Stimulated activated effector memory CD8-positive, alpha-beta T cell treated with anti-CD3 and anti-CD28 coated beads, Interleukin-12 subunit alpha, Interleukin-12 subunit beta, amount 100 ng/mL, for 72 hours (primary cell): ENCODE data around the gene ADGRA1.
"Not testable (repeated sequence)": the region's sequence is repeated elsewhere in the genome, so short reads cannot be mapped to it uniquely, and the experiment has no call there.

Experiments
- ATAC-seq: fragments of 150-1000 bp; cut with Tn5 transposase; 2 replicates; pipeline ENCODE4 v1.10.0; 2021
- DNase-seq, 2 donors: peaks; one replicate each; pipeline ENCODE4 v3.0.0; 2021 to 2022; ENCODE audit warnings: low spot score in 2 of 2
- H3K27ac Mint-ChIP-seq: one replicate; pipeline ENCODE4 v1.8.0; 2022; ENCODE audit warnings: mild to moderate bottlenecking, mixed read lengths
- H3K36me3 Mint-ChIP-seq: one replicate; pipeline ENCODE4 v1.8.0; 2022; ENCODE audit warnings: mild to moderate bottlenecking, mixed read lengths
- H3K4me1 Mint-ChIP-seq: one replicate; pipeline ENCODE4 v1.8.0; 2022; ENCODE audit warnings: mixed read lengths
- H3K4me3 Mint-ChIP-seq: one replicate; pipeline ENCODE4 v1.8.0; 2022; ENCODE audit warnings: mild to moderate bottlenecking, mixed read lengths
- H3K9me3 Mint-ChIP-seq: one replicate; pipeline ENCODE4 v1.8.0; 2022; ENCODE audit warnings: mixed read lengths

Gene ADGRA1

DNA sequence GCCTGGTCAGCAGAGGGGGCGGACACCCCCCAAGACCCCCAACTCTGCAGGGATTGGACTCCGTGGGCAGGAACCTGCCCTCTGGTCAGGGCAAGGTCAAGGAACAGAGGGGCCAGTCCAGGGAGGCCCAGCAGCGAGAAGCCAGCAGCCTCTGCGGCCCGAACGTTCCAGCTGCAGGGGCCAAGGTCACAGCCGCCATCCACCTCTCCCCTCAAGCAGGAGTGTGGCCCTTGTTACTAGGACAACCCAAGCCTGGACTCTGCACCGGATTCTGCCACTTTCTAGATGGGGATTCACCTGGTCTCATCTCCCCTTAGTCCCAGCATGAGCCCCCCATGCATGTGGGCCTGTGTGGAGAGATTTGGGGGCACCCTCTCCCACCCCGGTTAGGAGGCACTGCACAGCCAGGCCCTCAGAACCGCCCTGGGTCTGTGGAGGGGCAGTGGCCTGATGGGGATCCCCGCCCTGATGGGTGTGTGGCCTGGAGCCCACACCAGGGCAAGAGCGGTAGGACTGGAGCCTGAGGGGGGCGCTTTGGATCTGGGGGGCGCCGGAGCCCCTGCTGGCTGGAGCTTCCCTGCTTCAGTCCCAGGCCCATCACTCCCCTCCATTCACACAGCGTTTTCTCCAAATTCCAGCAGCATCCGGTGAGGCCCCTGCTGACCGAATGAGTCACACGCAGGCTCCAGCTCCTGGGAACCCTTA, 18.1 kb downstream of the ADGRA1 start:
- Mint-ChIP-seq H3K4me1 (peaks cover 4% of the 10 kb centered on the region), H3K27ac (no peak overlapping the region), H3K9me3 (peaks cover 10% of the 10 kb centered on the region), H3K36me3 (no peaks in the 10 kb centered on the region), H3K4me3 (no peak overlapping the region)
- DNase-seq (no peak), ATAC-seq (no peak)

DNA sequence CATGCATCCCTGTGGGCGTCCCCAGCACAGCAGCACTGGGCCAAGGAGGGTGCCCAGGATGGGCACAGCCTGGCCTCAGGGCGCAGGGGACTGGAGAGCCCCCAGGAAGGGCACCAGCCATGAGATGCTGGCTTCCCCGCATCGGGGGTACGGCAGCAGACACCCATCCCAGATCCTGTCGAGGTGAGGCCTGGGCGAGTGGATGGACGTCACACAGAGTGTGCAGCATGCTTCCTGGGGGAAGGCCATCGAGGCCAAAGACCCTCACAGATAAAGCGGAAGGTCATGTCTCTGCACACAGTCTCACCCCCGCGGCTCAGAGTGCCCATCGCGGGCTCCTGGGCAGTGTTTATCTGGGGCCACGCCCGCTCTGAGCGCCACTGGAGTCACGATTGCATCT, 18.8 kb downstream of the ADGRA1 start:
- ATAC-seq (no peak), DNase-seq (no peak)
- H3K9me3 Mint-ChIP-seq = peaks cover 10% of the 10 kb centered on the region
- H3K27ac Mint-ChIP-seq = no peak overlapping the region
- no peak overlapping the region for H3K4me3 Mint-ChIP-seq
- H3K4me1 Mint-ChIP-seq = no peaks in the 10 kb centered on the region
- H3K36me3 Mint-ChIP-seq = no peaks in the 10 kb centered on the region

- DNase-seq (no peak), ATAC-seq (no peak)
- no peak overlapping the region for H3K27ac Mint-ChIP-seq
- peaks cover 10% of the 10 kb centered on the region for H3K9me3 Mint-ChIP-seq
- H3K4me1 Mint-ChIP-seq = no peaks in the 10 kb centered on the region
- no peak overlapping the region for H3K4me3 Mint-ChIP-seq
- H3K36me3 Mint-ChIP-seq = no peaks in the 10 kb centered on the region
Observed at GRCh38 chr10:133107442-133107841, 19.7 kb downstream of the ADGRA1 start.

DNA sequence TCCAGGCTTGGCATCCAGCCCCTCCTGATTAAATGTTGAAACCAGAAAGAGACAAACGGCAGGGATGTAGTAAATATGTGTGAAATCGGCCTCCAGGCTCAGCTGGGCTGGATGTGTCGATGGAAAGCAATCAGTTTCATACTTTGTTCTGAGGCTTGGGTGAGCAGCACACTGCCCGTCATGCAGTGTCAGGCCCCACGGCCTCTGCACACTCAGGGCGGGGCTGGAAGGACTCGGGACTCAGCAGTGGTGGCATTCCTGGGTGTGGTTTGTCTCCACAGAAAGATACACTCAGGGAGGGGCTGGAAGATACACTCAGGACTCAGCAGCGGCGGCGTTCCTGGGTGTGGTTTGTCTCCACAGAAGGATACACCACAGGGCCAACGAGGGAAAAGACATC, 22.0 kb downstream of the ADGRA1 start:
- Mint-ChIP-seq H3K4me3 (no peak overlapping the region), H3K9me3 (peaks cover 10% of the 10 kb centered on the region), H3K27ac (no peak overlapping the region), H3K4me1 (no peaks in the 10 kb centered on the region), H3K36me3 (no peaks in the 10 kb centered on the region)
- ATAC-seq (no peak), DNase-seq (no peak)

- H3K36me3 Mint-ChIP-seq = no peaks in the 10 kb centered on the region
- peaks cover 10% of the 10 kb centered on the region for H3K9me3 Mint-ChIP-seq
- H3K27ac Mint-ChIP-seq = no peak overlapping the region
- H3K4me3 Mint-ChIP-seq = no peak overlapping the region
- DNase-seq (no peak), ATAC-seq (no peak)
- no peaks in the 10 kb centered on the region for H3K4me1 Mint-ChIP-seq
Observed at GRCh38 chr10:133110133-133110532, 22.4 kb downstream of the ADGRA1 start.

DNA sequence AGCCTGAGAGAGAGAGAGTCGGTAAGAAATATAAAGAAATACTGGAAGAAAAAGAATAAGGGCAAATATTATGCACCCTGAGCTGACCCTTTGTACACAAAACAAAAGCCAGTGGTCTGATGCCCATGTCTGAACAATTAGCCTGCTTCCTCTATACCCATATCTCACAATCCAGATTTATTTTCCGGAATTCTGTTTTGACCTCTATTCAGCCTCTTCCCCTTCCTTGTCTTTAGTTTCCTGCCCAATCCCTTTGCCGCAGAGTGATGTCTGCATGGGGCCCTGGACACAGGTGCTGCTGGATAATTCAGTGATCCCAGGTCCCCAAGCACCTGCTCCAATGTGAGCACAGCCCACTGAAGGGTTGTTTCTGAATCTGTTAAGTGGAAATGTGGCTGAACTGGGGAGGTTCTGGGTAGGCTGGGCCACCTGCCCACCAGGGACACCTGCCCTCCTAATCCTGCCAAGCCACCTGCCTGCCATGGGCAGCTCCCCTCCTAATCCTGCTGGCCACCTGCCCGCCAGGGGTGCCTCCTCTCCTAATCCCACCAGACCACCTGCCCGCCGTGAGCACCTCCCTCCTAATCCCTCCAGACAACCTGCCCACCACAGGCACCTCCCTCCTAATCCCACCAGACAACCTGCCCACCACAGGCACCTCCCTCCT, 23.0 kb downstream of the ADGRA1 start:
- Mint-ChIP-seq H3K36me3 (no peaks in the 10 kb centered on the region), H3K27ac (no peak overlapping the region), H3K4me1 (no peaks in the 10 kb centered on the region), H3K4me3 (no peak overlapping the region), H3K9me3 (peaks cover 10% of the 10 kb centered on the region)
- DNase-seq (no peak), ATAC-seq (no peak)

- not testable (repeated sequence) for ATAC-seq, H3K4me1 Mint-ChIP-seq, H3K36me3 Mint-ChIP-seq, H3K27ac Mint-ChIP-seq, H3K4me3 Mint-ChIP-seq, DNase-seq
- H3K9me3 Mint-ChIP-seq = peaks cover 10% of the 10 kb centered on the region
Observed at GRCh38 chr10:133111640-133112039, 23.9 kb downstream of the ADGRA1 start.

DNA sequence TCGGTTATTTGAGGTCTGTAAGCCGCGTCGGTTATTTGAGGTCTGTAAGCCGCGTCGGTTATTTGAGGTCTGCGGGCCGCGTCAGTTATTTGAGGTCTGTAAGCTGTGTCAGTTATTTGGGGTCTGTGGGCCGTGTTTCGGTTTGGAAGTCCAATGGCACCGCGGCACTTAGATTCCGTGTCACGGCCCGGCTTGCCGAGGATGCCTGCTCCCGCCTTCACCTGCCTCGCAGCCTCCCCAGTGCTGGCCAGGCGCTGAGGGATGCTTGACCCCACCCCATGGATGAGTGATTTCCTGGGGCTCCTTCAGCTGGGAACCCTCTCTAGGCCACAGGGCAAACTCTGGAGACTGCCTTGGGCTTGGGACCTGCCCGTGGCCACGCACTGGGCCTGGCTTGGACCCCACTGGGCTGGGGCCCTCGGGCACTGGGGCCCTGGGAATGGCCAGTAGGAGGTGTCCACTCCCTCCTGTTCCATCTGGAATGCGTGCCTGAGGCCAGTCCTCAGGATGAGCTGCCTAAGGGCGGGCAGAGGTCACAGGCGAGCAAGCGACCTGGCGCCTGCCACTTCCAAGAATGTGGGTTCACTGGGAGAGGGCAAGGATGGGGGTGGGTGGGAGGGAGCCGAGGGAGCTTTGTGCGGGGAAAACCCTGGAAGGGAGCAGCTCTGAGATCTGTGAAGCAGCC, 25.6 kb downstream of the ADGRA1 start:
- Mint-ChIP-seq H3K27ac (no peak overlapping the region), H3K4me1 (no peaks in the 10 kb centered on the region), H3K4me3 (no peak overlapping the region), H3K36me3 (no peaks in the 10 kb centered on the region), H3K9me3 (no peaks in the 10 kb centered on the region)
- DNase-seq = no peak
- no peak for ATAC-seq

DNA sequence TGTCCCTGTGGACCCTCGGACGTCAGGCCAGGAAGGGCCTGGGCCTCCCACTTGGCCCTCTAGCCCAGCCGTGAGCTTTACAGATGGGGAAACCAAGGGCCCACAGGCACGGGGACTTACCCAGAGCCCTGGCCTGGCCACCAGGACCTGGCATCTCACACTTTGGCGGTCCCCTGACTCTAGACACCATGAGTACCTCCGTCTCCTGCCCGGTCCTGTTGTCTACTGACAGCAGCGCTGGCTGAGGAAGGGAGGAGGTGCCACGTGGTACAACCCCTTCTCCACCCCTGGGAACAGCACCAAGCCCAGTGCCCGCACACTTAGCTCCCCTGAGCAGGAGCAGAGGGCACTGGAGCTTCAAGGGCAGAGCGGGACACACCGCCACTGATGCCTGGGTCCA, 26.1 kb downstream of the ADGRA1 start:
- DNase-seq = no peak
- no peak for ATAC-seq

GRCh38 chr10:133114251-133114650, 26.5 kb downstream of the ADGRA1 start:
- no peak overlapping the region for H3K27ac Mint-ChIP-seq
- DNase-seq = no peak
- no peaks in the 10 kb centered on the region for H3K4me1 Mint-ChIP-seq
- ATAC-seq = no peak
- H3K4me3 Mint-ChIP-seq = no peak overlapping the region
- no peaks in the 10 kb centered on the region for H3K9me3 Mint-ChIP-seq
- no peaks in the 10 kb centered on the region for H3K36me3 Mint-ChIP-seq

More for the DNA sequence above, 26.1 kb downstream of the ADGRA1 start:
- H3K9me3 Mint-ChIP-seq = no peaks in the 10 kb centered on the region
- no peaks in the 10 kb centered on the region for H3K4me1 Mint-ChIP-seq
- H3K4me3 Mint-ChIP-seq = no peak overlapping the region
- H3K27ac Mint-ChIP-seq = no peak overlapping the region
- no peaks in the 10 kb centered on the region for H3K36me3 Mint-ChIP-seq

DNA sequence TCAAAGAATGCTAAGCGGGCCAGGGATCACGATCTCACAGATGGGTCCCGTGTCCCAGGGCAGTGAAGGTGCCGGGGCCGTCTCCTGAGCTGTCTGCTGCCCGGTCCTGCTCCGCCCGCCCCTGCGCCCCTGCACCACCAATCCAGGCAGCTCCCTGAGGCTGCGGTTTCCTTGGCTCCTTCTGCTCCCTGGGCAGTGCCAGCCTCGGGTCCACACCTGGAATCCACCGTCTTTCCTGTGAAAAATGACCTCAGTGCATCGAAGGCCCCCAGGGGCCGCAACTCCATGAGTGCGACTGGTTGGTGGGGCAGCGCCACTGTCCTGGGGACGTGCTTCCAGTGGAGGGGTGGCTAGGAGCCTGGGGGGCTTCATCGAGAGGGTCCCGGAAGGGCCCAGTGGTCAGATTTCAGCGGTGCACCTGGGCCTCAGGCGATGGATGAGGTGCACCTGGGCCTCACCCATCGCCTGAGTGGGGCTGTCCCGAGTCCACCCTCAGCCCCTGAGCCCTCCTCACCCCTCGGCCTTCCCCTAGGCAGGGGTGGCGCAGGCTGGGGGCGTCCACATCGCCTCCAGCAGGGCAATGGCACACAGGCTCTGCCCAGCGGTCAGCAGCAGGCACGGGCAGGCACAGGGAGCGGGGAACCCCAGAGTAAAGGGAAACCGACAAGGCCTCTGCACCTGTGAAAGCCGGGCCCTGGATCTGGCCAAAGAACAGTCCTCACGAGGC, 27.2 kb downstream of the ADGRA1 start:
- Mint-ChIP-seq H3K36me3 (no peaks in the 10 kb centered on the region), H3K27ac (no peak overlapping the region), H3K9me3 (no peaks in the 10 kb centered on the region), H3K4me1 (no peaks in the 10 kb centered on the region), H3K4me3 (no peak overlapping the region)
- no peak for DNase-seq
- no peak for ATAC-seq

DNA sequence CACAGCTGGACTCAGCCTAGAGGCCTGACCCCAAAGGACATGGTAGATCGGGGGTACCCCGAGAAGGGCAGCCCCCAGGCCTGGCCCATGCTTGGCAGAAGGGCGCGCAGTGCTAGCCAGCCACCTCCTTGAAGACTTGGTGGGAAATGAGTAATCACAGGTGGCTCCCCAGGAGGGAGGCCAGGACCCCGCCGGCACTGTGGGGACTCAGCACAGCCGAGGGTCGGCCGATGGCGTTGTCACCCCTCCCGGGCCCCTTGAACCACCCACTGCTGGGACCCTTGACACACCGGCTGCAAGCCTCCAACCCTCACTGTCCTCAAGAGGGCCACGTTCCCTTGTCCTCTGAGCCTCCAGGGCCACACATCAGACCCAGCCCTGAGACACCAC, 27.7 kb downstream of the ADGRA1 start:
- H3K36me3 Mint-ChIP-seq = no peaks in the 10 kb centered on the region
- H3K4me1 Mint-ChIP-seq = no peaks in the 10 kb centered on the region
- no peaks in the 10 kb centered on the region for H3K9me3 Mint-ChIP-seq
- ATAC-seq = no peak
- no peak overlapping the region for H3K4me3 Mint-ChIP-seq
- H3K27ac Mint-ChIP-seq = no peak overlapping the region
- DNase-seq = no peak

GRCh38 chr10:133115976-133116375, 28.3 kb downstream of the ADGRA1 start:
- no peak overlapping the region for H3K27ac Mint-ChIP-seq
- no peaks in the 10 kb centered on the region for H3K36me3 Mint-ChIP-seq
- ATAC-seq = no peak
- no peaks in the 10 kb centered on the region for H3K4me1 Mint-ChIP-seq
- DNase-seq = no peak
- H3K9me3 Mint-ChIP-seq = no peaks in the 10 kb centered on the region
- H3K4me3 Mint-ChIP-seq = no peak overlapping the region

DNA sequence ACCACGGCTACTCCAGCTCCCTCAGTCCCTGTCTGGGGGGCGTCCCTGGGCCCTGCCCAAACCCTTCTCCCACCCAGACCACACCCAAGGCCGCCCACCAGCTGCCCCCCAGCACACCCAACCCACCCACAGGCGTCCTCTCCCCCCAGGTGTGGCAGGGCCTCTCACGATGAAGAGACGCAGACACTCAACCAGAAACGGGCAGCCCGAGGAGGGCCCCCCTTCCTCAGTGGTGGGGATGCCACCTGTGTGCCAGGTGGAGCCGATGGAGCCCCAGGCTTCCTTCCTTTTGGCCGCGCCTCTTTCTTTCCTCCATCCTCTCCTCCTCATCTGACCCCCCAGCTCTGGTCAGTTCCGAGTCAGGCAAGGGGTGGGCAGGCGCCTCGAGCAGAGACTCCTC, 28.7 kb downstream of the ADGRA1 start:
- H3K4me1 Mint-ChIP-seq = no peaks in the 10 kb centered on the region
- no peak for DNase-seq
- H3K9me3 Mint-ChIP-seq = no peaks in the 10 kb centered on the region
- H3K4me3 Mint-ChIP-seq = no peak overlapping the region
- H3K36me3 Mint-ChIP-seq = no peaks in the 10 kb centered on the region
- H3K27ac Mint-ChIP-seq = no peak overlapping the region
- no peak for ATAC-seq

- H3K36me3 Mint-ChIP-seq = no peaks in the 10 kb centered on the region
- ATAC-seq (no peak), DNase-seq (no peak)
- H3K4me1 Mint-ChIP-seq = no peaks in the 10 kb centered on the region
- H3K4me3 Mint-ChIP-seq = no peak overlapping the region
- no peaks in the 10 kb centered on the region for H3K9me3 Mint-ChIP-seq
- no peak overlapping the region for H3K27ac Mint-ChIP-seq
Observed at GRCh38 chr10:133117036-133117687, 29.4 kb downstream of the ADGRA1 start.
